ENCODE data around the gene RAD9A. TPM values are rescaled to one million over a fixed set of nuclear protein-coding genes. Genes with fewer than 3 reads are reported as not detected.

The RAD9A gene
- total RNA-seq, 1 experiment from 2014 or later = 55.1 TPM

DNA sequence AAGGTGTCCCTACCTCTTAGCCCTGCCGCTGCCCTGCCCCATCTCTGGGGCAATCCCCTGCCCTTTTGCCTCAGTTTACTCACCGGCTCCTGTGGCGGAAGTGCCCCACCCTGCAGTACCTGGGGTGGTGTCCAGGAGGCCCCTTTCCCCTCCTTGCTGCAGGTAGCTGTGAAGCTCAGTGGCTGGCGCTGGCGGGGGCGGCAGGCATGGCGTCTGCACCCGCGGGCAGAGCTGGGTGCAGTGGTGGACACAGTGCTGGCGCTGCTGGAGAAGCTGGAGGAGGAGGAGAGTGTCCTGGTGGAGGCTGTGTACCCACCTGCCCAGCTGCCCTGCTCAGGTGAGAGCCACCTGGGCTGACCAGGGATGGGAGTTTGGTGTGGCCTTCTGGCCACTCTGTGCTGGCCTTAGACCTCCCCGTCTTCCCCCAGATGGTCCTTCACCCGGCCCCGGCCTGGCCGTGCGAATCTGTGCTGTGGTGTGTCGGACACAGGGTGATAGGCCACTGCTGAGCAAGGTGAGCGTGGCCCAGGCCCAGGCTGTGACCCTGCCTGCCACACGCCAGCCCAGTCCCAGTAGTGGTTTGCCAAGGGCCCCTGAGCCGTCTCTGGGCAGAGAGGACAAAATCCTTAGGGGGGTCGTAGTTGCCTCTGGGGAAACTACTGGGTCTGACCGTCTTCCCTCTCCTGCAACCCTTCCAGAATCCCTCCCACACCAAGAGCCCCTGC lies 27.7 kb downstream of the RAD9A start:
- Mint-ChIP-seq H3K27ac (ENCODE audit: unreplicated experiment) (peak overlapping the region; percentile 68), H3K9me3 (ENCODE audit: unreplicated experiment) (no peaks in the 10 kb centered on the region), H3K4me3 (ENCODE audit: unreplicated experiment) (peak overlapping the region; percentile 71), H3K27me3 (ENCODE audit: insufficient read depth, unreplicated experiment) (no peaks in the 10 kb centered on the region), H3K4me1 (ENCODE audit: low read depth, unreplicated experiment) (peaks cover 36% of the 10 kb centered on the region), H3K36me3 (ENCODE audit: insufficient read depth, unreplicated experiment) (peaks cover 29% of the 10 kb centered on the region)
- no peak overlapping the region; the same call in 1 of the 2 replicates for H3K4me3 ChIP-seq (ENCODE audit: low read depth, low read length)
- no peaks in the 10 kb centered on the region for H3K27me3 ChIP-seq (replicated peaks; ENCODE audit: control insufficient read depth, insufficient read depth, low read length)
- POLR2A ChIA-PET = interaction anchor here (0.6 to 1.7 kb wide), 3 partner anchors 18 to 88 kb away, joined by 5 to 18 read pairs (median 9); partner anchors contain the start of genes CDK2AP2, CORO1B and PPP1CA
- H3K4me1 ChIP-seq = peaks cover 18% of the 10 kb centered on the region
- intact Hi-C loops (cut with micrococcal nuclease; ENCODE audit: unreplicated experiment) = loop anchor here (2.0 kb wide), 1 partner anchor 49 kb away; the partner anchor contains the start of gene TMEM134
- no peaks in the 10 kb centered on the region for H3K9me3 ChIP-seq
- BruUV-seq (replicated peaks) = no TSS peak
- CTCF ChIA-PET = interaction anchor here (1.4 to 4.1 kb wide), 3 partner anchors 12 to 28 kb away, joined by 3 to 45 read pairs (median 9); partner anchors contain the start of genes PPP1CA and RAD9A
- DNase-seq = no peak
- TF ChIP-seq, protein P1, sequence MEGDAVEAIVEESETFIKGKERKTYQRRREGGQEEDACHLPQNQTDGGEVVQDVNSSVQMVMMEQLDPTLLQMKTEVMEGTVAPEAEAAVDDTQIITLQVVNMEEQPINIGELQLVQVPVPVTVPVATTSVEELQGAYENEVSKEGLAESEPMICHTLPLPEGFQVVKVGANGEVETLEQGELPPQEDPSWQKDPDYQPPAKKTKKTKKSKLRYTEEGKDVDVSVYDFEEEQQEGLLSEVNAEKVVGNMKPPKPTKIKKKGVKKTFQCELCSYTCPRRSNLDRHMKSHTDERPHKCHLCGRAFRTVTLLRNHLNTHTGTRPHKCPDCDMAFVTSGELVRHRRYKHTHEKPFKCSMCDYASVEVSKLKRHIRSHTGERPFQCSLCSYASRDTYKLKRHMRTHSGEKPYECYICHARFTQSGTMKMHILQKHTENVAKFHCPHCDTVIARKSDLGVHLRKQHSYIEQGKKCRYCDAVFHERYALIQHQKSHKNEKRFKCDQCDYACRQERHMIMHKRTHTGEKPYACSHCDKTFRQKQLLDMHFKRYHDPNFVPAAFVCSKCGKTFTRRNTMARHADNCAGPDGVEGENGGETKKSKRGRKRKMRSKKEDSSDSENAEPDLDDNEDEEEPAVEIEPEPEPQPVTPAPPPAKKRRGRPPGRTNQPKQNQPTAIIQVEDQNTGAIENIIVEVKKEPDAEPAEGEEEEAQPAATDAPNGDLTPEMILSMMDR (IDR thresholded peaks at IDR 0.05; ENCODE audit: insufficient read depth in 1 of 2, low read depth in 1 of 2, low read length in 1 of 2, severe bottlenecking in 1 of 2, unreplicated experiment in 1 of 2) = no peak
- H3K36me3 ChIP-seq (ENCODE audit: control insufficient read depth, insufficient read depth, low read length) = no peaks in the 10 kb centered on the region

DNA sequence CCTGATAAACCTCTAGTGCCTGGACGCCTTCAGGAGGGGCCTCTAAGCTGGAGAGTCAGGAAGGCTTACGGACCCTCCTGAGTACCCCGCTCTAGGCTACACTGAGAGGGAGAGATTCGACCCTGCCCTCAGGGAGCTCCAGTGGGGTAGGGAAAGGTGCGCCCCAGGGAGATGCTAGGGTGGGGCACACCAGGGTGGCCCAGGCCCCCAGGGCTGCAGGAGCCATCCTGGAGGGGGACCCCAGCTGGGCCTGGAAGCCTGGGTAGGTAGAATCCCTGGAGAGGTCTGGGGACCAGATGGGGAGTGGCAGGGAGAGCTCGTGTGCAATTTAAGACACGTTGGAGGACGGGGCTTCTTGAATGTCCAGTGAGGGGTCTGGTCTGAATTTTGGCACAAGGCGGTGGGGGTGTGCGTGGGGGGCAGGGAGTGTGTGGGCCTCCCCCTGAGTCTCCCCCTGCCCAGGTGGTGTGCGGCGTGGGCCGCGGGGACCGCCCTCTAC lies 28.4 kb downstream of the RAD9A start:
- peaks cover 13% of the 10 kb centered on the region for H3K4me1 ChIP-seq
- POLR2A ChIA-PET = interaction anchor here (0.6 to 1.7 kb wide), 5 partner anchors 13 to 88 kb away, joined by 3 to 18 read pairs (median 6); partner anchors contain the start of genes CDK2AP2, CORO1B and PPP1CA

More for the DNA sequence above, 28.4 kb downstream of the RAD9A start:
- CTCF ChIA-PET = interaction anchor here (0.5 to 4.1 kb wide), 6 partner anchors 13 to 69 kb away, joined by 3 to 45 read pairs (median 4); partner anchors contain the start of genes CORO1B, PPP1CA and RAD9A
- no peak for DNase-seq
- peak overlapping the region; percentile 68 for H3K27ac Mint-ChIP-seq (ENCODE audit: unreplicated experiment)
- H3K27me3 ChIP-seq (replicated peaks; ENCODE audit: control insufficient read depth, insufficient read depth, low read length) = no peaks in the 10 kb centered on the region
- no peaks in the 10 kb centered on the region for H3K9me3 Mint-ChIP-seq (ENCODE audit: unreplicated experiment)
- TF ChIP-seq, protein P1 (IDR thresholded peaks at IDR 0.05; ENCODE audit: insufficient read depth in 1 of 2, low read depth in 1 of 2, low read length in 1 of 2, severe bottlenecking in 1 of 2, unreplicated experiment in 1 of 2) = no peak
- H3K9me3 ChIP-seq = no peaks in the 10 kb centered on the region
- H3K4me3 ChIP-seq (ENCODE audit: low read depth, low read length) = peak overlapping the region; percentile 59
- peak overlapping the region; percentile 71 for H3K4me3 Mint-ChIP-seq (ENCODE audit: unreplicated experiment)
- BruUV-seq (replicated peaks) = TSS peak; percentile 39
- H3K36me3 Mint-ChIP-seq (ENCODE audit: insufficient read depth, unreplicated experiment) = peaks cover 29% of the 10 kb centered on the region
- no peaks in the 10 kb centered on the region for H3K36me3 ChIP-seq (ENCODE audit: control insufficient read depth, insufficient read depth, low read length)
- peaks cover 33% of the 10 kb centered on the region for H3K4me1 Mint-ChIP-seq (ENCODE audit: low read depth, unreplicated experiment)
- H3K27me3 Mint-ChIP-seq (ENCODE audit: insufficient read depth, unreplicated experiment) = no peaks in the 10 kb centered on the region
- intact Hi-C loops (cut with micrococcal nuclease; ENCODE audit: unreplicated experiment) = loop anchor here (2.0 kb wide), 1 partner anchor 49 kb away; the partner anchor contains the start of gene TMEM134

Measured in Caco-2 (cell line).